Neural cell (in vitro differentiated cells): ENCODE results near the gene LCE3A. TPM values are rescaled to one million over a fixed set of nuclear protein-coding genes. Genes with fewer than 3 reads are reported as not detected.
"Not testable (repeated sequence)": the region's sequence is repeated elsewhere in the genome, so short reads cannot be mapped to it uniquely, and the experiment has no call there.

Source experiments
- H2AFZ ChIP-seq: fragments of 200-600, 300-800 bp; sonication (generic), shearing (Covaris generic); 2 replicates; pipeline ENCODE4 v1.6.0; 2014; ENCODE audit warnings: low read depth, mild to moderate bottlenecking, antibody characterized with exemption, low read length, moderate library complexity
- H3F3A ChIP-seq: fragments of 200-600 bp; shearing (Covaris generic); 2 replicates; pipeline ENCODE4 v1.6.1; 2016; ENCODE audit warnings: mild to moderate bottlenecking, moderate library complexity, mixed read lengths, antibody characterized with exemption, low read length; ENCODE audit not compliant: insufficient read depth, poor library complexity, severe bottlenecking
- H3K27ac ChIP-seq: fragments of 200-600, 300-800 bp; sonication (generic), shearing (Covaris generic); 2 replicates; pipeline ENCODE4 v1.5.1; 2014; ENCODE audit warnings: mild to moderate bottlenecking, low read length, moderate library complexity
- H3K27me3 ChIP-seq: fragments of 300-800, 200-600 bp; sonication (generic), shearing (Covaris generic); 2 replicates; pipeline ENCODE4 v1.6.0; 2014; ENCODE audit warnings: mild to moderate bottlenecking, low read depth, low read length, moderate library complexity; ENCODE audit not compliant: insufficient read depth
- H3K36me3 ChIP-seq: fragments of 300-800, 200-600 bp; sonication (generic), shearing (Covaris generic); 2 replicates; pipeline ENCODE4 v1.5.1; 2014; ENCODE audit warnings: mild to moderate bottlenecking, antibody characterized with exemption, low read length, moderate library complexity; ENCODE audit not compliant: insufficient read depth
- H3K4me2 ChIP-seq: fragments of 300-800, 200-600 bp; sonication (generic), shearing (Covaris generic); 2 replicates; pipeline ENCODE4 v1.6.0; 2014; ENCODE audit warnings: mild to moderate bottlenecking, low read length
- H3K4me3 ChIP-seq: fragments of 300-800, 200-600 bp; sonication (generic), shearing (Covaris generic); 2 replicates; pipeline ENCODE4 v1.5.1; 2014; ENCODE audit warnings: mild to moderate bottlenecking, low read length, moderate library complexity
- H3K79me2 ChIP-seq: fragments of 200-600 bp; shearing (Covaris generic); replicated peaks from 2 replicates; pipeline ENCODE4 v1.6.0; 2014; ENCODE audit warnings: mild to moderate bottlenecking, low read length, moderate library complexity; ENCODE audit not compliant: insufficient read depth
- H3K9ac ChIP-seq: fragments of 300-800, 200-600 bp; sonication (generic), shearing (Covaris generic); 2 replicates; pipeline ENCODE4 v1.6.1; 2016; ENCODE audit warnings: mild to moderate bottlenecking, low read length, mixed read lengths
- H3K9me2 ChIP-seq: fragments of 200-600 bp; shearing (Covaris generic); 2 replicates; pipeline ENCODE4 v1.6.1; 2016; ENCODE audit warnings: mild to moderate bottlenecking, low read length, mixed read lengths; ENCODE audit not compliant: insufficient read depth
- H3K9me3 ChIP-seq: fragments of 200-600, 300-800 bp; sonication (generic), shearing (Covaris generic); 2 replicates; pipeline ENCODE4 v1.6.1; 2016; ENCODE audit warnings: mild to moderate bottlenecking, mixed run types, low read length, moderate library complexity, mixed read lengths
- H4K20me1 ChIP-seq: fragments of 200-600 bp; shearing (Covaris generic); 2 replicates; pipeline ENCODE4 v1.6.1; 2016; ENCODE audit warnings: mild to moderate bottlenecking, mixed run types; ENCODE audit not compliant: insufficient read depth
- CTCF ChIP-seq: fragments of 450-650 bp; IDR thresholded peaks from 2 replicates; pipeline ENCODE4 v1.5.1; 2014; ENCODE audit warnings: antibody characterized with exemption, mild to moderate bottlenecking, moderate library complexity; ENCODE audit not compliant: poor library complexity, severe bottlenecking
- EP300 ChIP-seq: fragments of 450-650 bp; conservative IDR thresholded peaks from 2 replicates; pipeline ENCODE4 v1.6.1; 2014; ENCODE audit warnings: antibody characterized with exemption, mild to moderate bottlenecking, moderate library complexity; ENCODE audit not compliant: poor library complexity, severe bottlenecking
- EZH2 ChIP-seq: fragments of 200-600, 300-800 bp; shearing (Covaris generic), sonication (generic); IDR thresholded peaks from 2 replicates; pipeline ENCODE4 v1.6.1; 2014; ENCODE audit warnings: antibody characterized with exemption, low read length, borderline replicate concordance, mild to moderate bottlenecking; ENCODE audit not compliant: insufficient read depth, poor library complexity, severe bottlenecking
- MXI1 ChIP-seq: fragments of 450-650 bp; conservative IDR thresholded peaks from 2 replicates; pipeline ENCODE4 v1.6.1; 2014; ENCODE audit warnings: antibody characterized with exemption, mild to moderate bottlenecking; ENCODE audit not compliant: poor library complexity, severe bottlenecking
- POLR2AphosphoS5 ChIP-seq: IDR thresholded peaks from 2 replicates; pipeline ENCODE4 v1.6.1; 2012
- RAD21 ChIP-seq: fragments of 450-650 bp; conservative IDR thresholded peaks from 2 replicates; pipeline ENCODE4 v1.6.1; 2014; ENCODE audit warnings: antibody characterized with exemption, mild to moderate bottlenecking, moderate library complexity
- REST ChIP-seq: IDR thresholded peaks from 2 replicates; pipeline ENCODE4 v1.6.1; 2012; ENCODE audit warnings: borderline replicate concordance
- SMC3 ChIP-seq: fragments of 450-650 bp; conservative IDR thresholded peaks from 2 replicates; pipeline ENCODE4 v1.6.1; 2014; ENCODE audit warnings: antibody characterized with exemption, mild to moderate bottlenecking, moderate library complexity; ENCODE audit not compliant: poor library complexity
- TAF1 ChIP-seq: IDR thresholded peaks from 2 replicates; pipeline ENCODE4 v1.6.1; 2012; ENCODE audit warnings: low read depth
- polyA plus RNA-seq: library from polyadenylated mRNA; depleted of rRNA; stranded (reverse); fragments of >200 nt; gene quantifications from 2 replicates; pipeline ENCODE4 v1.2.3, GENCODE V29; 2014

LCE3A gene
- polyA plus RNA-seq, 1 donor from 2014 or later = not detected

- not testable (repeated sequence) for H3K9ac ChIP-seq, H3K4me2 ChIP-seq, H3K9me3 ChIP-seq
These were observed 43.3 kb upstream of the LCE3A start for GRCh38 chr1:152666171-152666570.

GRCh38 chr1:152663098-152663497 is 40.2 kb upstream of the LCE3A start, which contains the start of gene LCE2D:
Gene LCE2D (plus strand): TSS chr1:152663380. CDS start chr1:152664106, 726 bp downstream.
- no peak within 1 kb of the TSS for H3K27ac ChIP-seq
- no peaks in the 10 kb centered on the region for H4K20me1 ChIP-seq
- H3F3A ChIP-seq = no peaks in the 10 kb centered on the region
- no peak for TF ChIP-seq RAD21
- no peak for TF ChIP-seq EP300
- TF ChIP-seq CTCF = no peak
- no peak for TF ChIP-seq REST
- no peak for TF ChIP-seq TAF1
- no peak for TF ChIP-seq POLR2AphosphoS5
- no peak for TF ChIP-seq SMC3
- H2AFZ ChIP-seq = no peak within 1 kb of the TSS
- no peaks in the 10 kb centered on the region for H3K9me2 ChIP-seq
- H3K4me2 ChIP-seq = no peak within 1 kb of the TSS
- peaks cover 5% of the 10 kb centered on the region for H3K9me3 ChIP-seq
- H3K4me3 ChIP-seq = no peak within 1 kb of the TSS
- H3K79me2 ChIP-seq = no peaks in the 10 kb centered on the region
- no peaks in the 10 kb centered on the region for H3K36me3 ChIP-seq
- no peak within 1 kb of the TSS for H3K9ac ChIP-seq
- no peaks in the 10 kb centered on the region for H3K27me3 ChIP-seq

More at GRCh38 chr1:152666171-152666570, 43.3 kb upstream of the LCE3A start:
- not testable (repeated sequence) for H3F3A ChIP-seq, H3K36me3 ChIP-seq, H2AFZ ChIP-seq, H3K4me3 ChIP-seq, H3K9me2 ChIP-seq, H4K20me1 ChIP-seq, H3K27ac ChIP-seq, H3K79me2 ChIP-seq, H3K27me3 ChIP-seq

- Histone ChIP-seq H3K4me3 (no peak overlapping the region), H3K9me3 (peaks cover 4% of the 10 kb centered on the region), H3F3A (no peaks in the 10 kb centered on the region), H2AFZ (no peak overlapping the region), H3K36me3 (no peaks in the 10 kb centered on the region), H3K79me2 (no peaks in the 10 kb centered on the region), H3K4me2 (no peak overlapping the region), H3K9me2 (no peaks in the 10 kb centered on the region), H3K9ac (no peak overlapping the region), H4K20me1 (no peaks in the 10 kb centered on the region), H3K27me3 (no peaks in the 10 kb centered on the region), H3K27ac (no peak overlapping the region)
- TF ChIP-seq TAF1 (no peak), EZH2 (no peak), POLR2AphosphoS5 (no peak), REST (no peak), MXI1 (no peak), CTCF (no peak), RAD21 (no peak), EP300 (no peak), SMC3 (no peak)
These were observed 35.7 kb upstream of the LCE3A start for GRCh38 chr1:152658649-152659048.
